ENCODE data around the gene MTMR3.

DNA sequence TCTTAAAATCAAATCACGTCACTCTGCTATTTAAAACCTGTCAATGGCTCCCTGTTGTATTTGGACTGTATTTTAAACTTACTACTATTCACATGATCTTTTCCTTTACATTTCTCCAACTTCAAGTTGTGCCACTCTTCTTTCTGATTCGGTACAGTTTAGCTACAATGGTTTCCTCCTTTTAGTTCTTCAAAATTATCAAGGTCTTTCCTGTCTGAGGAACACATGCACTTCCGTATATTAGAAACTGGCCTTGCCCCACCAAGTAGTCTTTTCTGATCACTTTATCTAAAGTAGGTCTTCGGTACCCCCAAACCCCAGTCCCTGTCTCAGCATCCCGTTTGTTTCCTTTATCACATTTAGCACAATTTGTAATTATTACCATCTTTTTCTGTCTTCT, 81.8 kb downstream of the MTMR3 start:
- TF ChIP-seq, protein P1, sequence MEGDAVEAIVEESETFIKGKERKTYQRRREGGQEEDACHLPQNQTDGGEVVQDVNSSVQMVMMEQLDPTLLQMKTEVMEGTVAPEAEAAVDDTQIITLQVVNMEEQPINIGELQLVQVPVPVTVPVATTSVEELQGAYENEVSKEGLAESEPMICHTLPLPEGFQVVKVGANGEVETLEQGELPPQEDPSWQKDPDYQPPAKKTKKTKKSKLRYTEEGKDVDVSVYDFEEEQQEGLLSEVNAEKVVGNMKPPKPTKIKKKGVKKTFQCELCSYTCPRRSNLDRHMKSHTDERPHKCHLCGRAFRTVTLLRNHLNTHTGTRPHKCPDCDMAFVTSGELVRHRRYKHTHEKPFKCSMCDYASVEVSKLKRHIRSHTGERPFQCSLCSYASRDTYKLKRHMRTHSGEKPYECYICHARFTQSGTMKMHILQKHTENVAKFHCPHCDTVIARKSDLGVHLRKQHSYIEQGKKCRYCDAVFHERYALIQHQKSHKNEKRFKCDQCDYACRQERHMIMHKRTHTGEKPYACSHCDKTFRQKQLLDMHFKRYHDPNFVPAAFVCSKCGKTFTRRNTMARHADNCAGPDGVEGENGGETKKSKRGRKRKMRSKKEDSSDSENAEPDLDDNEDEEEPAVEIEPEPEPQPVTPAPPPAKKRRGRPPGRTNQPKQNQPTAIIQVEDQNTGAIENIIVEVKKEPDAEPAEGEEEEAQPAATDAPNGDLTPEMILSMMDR (conservative IDR thresholded peaks at IDR 0.05 in 1 of 2, IDR thresholded peaks at IDR 0.05 in 1 of 2; ENCODE audit: extremely low read depth in 1 of 2, insufficient read depth in 1 of 2, low read depth in 1 of 2, low read length in 2 of 2) = no peak
- no peak for TF ChIP-seq EZH2 (IDR thresholded peaks at IDR 0.05; ENCODE audit: borderline replicate concordance, low read length)
